Neural progenitor cell (in vitro differentiated cells): ENCODE results near the gene MAP2K7.

Experiments used
- CTCF ChIP-seq: fragments of 200-600 bp; sonication (generic); IDR thresholded peaks from 2 replicates; pipeline ENCODE4 v1.5.1; 2017; ENCODE audit warnings: antibody characterized with exemption, mild to moderate bottlenecking
- EZH2 ChIP-seq: fragments of 200-600 bp; sonication (generic); IDR thresholded peaks from 2 replicates; pipeline ENCODE4 v1.6.1; 2017; ENCODE audit warnings: antibody characterized with exemption, mild to moderate bottlenecking, moderate library complexity
- EZH2phosphoT487 ChIP-seq: fragments of 200-600 bp; sonication (generic); IDR thresholded peaks from 2 replicates; pipeline ENCODE4 v1.6.1; 2017; ENCODE audit warnings: antibody characterized with exemption

DNA sequence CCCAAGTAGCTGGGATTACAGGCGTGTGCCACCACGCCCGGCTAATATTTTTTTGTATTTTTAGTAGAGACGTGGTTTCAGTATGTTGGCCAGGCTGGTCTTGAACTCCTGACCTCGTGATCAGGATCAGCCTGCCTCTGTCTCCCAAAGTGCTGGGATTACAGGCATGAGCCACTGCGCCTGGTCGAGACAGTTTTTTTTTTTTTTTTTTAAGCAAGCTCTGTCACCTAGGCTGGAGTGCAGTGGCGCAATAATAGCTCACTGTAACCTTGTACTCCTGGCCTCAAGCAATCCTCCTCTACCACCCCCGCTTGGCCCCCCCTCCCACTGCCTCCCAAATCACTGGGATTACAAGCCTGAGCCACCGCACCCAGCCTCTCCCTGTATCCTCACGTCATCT lies 6.4 kb upstream of the MAP2K7 start:
- TF ChIP-seq CTCF = no peak
- TF ChIP-seq EZH2 = no peak
- TF ChIP-seq EZH2phosphoT487 = no peak
